Inferior parietal cortex (tissue), 1 donor: ENCODE data around the gene MVB12B.

Source experiments
- DNase-seq: peaks from one replicate; pipeline ENCODE4 v3.0.0-alpha.2; 2016; ENCODE audit errors: extremely low spot score

MVB12B gene

DNA sequence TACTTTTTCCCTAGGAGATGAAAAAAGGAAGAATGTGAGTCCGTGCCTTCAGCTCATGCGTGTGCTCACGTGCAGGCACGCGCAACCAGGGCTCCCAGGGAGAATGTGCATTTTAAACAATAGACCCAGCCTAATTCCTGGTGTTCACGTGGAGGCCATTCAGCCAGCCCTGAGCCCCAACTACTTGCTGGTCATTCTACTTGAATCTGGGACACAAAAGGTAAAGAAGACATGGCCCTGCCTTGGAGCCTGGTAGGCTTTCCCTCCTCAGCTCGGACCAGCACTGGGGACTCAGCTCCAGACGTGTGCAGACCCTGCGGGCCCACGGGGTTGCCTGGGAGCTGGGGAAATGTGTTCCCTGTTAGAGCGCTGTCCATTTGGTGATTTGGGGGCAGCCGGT is 125.5 kb downstream of the MVB12B start:
- no peak for DNase-seq

- DNase-seq, result no peak
Measured at GRCh38 chr9:126453156-126453963, 126.7 kb downstream of the MVB12B start.

DNA sequence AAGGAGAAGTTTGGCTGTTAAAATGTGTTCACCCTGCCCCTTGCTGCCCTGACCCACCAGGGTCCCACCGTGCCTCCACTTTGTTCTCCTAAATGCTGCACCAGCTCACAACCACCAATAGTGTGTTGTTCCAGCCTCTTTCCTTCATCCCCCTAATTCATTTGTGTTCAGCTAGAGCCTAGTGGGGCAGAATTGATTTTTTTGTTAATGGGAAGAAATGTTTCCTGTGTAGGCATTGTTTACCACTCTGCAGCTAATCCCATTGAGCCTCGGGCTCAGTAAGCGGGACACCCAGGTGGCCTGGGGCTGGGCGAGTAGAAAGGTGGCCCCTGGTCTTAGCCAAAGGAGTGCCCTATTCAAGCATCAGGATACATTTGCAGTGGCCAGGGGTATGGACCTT is 127.6 kb downstream of the MVB12B start:
- DNase-seq, result no peak

DNA sequence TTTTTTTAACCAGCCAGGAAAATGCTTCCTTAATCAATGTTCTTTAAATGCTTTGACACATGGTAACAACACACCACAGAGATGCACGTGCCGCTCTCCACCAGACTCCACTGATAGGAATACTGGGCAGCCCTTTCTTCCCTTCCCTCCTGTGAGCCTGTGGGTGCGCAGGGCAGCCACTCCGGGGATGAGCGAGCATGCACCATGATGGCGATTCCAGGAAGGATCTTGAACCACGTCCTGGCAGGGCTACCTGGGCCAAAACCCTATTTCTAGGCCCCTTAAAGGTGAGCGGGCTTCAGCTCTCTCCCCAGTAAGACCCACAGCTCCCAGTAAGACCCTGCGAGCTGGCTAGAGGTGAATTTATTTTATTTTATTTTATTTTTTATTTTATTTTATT is 128.2 kb downstream of the MVB12B start:
- no peak for DNase-seq

DNA sequence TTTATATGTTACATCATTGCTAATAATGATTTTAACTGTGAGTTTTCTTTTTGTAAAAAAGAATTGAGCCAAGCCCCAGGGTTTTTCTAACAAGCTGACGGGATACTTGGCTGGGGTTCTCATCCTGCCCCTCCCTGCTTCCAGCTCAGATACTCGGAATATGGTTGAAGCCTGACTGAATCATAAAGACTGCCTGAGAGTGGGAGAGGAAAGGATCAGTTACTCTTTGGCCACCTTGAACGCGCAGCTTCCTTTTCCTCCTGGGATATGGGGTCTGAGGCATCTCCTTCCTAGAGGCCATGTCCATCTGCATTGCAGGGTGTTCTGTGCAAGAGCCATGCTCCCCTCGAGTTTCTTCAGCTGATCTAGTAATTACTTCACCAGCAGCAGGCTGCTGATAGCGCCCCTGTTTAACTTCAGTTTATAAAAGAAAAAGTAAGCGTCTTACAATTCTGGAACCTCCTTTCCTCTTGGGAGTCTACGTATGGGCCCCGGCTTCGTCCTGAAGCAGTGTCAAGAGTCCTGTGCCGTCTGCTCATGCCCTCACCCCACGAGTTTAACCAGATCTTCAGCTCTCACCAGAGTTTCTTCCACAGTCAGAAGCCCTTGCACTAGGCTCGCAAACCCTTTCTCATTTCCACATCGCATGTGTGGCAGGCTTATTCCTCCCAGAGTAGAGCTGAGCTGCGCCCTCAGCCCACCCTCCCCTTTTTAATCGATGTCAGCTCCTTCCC is 130.0 kb downstream of the MVB12B start:
- no peak for DNase-seq

GRCh38 chr9:126457175-126457547 is 130.5 kb downstream of the MVB12B start:
- no peak for DNase-seq

- DNase-seq, result no peak
Measured at GRCh38 chr9:126457890-126458289, 131.3 kb downstream of the MVB12B start.

GRCh38 chr9:126459126-126459525 is 132.5 kb downstream of the MVB12B start:
- peak; percentile 23 for DNase-seq

DNA sequence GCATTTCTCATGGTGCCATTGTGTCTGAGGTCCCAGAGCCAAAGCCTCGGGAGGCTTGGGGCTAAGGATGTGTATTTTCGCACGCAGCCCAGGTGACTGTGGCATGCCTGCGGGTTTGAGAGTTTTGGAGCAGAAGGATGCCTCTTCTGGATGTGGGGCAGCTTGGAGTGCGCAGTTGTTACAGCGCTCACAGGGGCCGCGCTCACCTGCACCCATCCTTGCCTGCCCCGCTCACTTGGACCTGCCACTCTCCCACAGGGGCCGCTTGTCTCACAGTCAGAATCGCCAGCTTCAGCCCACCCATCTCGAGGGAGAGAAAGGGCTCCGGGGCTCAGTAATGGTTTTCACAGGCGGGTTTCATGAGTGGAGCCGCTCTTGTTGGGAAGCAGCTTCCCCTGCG is 132.9 kb downstream of the MVB12B start:
- DNase-seq, result no peak

DNA sequence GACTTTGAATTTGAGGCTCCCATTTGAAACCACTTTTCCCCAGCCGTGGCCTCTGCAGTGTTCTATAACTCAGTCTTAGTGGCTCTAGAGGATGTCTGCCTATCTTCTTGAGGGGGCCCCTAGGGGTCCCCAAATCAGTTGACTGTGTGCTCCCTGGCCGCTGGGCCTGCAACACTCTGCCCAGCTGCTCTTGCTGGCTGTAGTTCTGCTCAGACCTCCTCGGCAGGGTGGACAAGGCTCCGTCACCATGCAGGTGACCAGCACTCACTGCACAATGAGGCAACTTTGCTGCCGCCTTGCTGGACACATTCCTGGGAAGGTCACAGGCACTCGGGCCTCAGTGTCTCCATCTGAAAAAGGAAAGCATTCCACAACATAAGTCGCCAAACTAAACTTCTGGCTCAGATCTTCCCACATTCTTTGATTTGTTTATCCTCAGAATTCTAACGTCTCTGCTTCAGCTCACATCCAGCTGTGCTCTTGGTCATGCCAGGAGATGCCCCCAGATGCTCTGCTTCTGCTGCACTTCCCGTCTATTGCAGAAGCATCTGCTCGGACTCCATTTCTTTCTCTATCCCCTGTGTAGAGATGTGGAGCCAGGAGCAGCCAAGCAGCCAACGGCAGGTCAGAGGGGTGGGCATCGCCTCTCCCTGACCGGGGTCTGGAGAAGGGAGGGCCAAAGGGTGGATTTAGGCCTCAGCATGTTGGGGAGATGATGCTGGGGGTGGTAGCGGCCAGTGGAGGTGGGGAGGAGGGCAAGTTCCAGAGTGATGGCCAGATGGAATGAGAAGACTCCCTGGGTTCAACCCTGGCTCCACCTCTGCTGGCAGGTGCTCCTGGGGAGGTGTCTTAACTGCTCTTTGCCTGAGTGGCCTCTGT is 133.6 kb downstream of the MVB12B start:
- DNase-seq, result no peak

- no peak for DNase-seq
Measured at GRCh38 chr9:126461029-126461428, 134.4 kb downstream of the MVB12B start.

GRCh38 chr9:126461608-126462007 is 135.0 kb downstream of the MVB12B start:
- no peak for DNase-seq

GRCh38 chr9:126462617-126463016 is 136.0 kb downstream of the MVB12B start:
- no peak for DNase-seq

DNA sequence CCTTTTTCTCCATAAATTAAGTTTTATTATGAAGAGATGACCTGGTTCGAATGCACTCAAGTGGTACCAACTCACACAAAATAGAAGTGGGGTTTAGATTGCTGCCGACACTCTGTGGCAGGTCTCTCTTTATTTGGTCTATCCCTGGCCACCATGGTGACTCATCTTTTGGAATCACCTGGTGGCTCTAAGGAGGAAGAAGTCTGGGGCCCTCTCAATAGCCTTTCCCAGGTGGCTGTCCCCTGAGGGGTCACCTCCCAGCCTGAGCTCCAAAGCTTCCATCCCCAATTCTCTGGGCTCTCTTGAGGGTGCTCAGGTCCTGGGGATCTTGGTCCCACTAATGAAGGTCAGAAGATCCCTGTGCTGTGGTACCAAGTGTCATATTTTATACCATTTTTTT is 136.8 kb downstream of the MVB12B start:
- no peak for DNase-seq

DNA sequence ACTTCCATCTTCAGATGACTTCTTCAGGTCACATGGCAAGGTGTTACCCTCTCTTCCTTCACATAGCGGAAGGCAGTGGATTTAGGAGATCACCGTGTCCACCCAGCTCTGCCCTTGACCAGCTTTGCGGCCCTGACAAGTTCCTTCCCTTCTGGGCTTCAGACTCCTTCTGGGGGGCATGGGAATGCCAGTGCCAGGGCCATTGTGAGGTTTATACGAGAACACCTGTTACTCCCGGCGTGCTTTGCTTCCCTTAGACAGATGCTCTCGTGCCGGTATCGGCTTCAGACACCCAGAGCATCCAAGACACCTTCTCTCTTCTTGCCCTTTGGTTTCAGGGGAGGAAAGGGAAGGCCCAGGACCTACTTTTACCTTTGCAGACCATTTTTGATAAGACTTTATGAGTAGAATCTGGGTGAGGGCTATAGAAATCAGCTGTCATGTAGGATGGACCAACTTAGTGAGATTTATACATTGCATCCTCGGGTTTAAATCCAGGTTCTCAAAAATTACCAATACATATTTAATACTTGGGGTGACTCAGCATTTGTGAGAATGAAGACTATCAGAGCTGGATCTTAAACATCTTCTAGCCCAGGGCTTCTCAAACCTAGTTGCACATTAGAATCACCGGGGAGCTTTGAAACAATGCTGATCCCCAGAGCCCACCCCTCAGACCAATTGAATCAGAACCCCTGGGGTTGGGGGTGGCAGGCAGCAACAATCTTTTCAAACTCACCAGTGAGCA is 138.2 kb downstream of the MVB12B start:
- no peak for DNase-seq

DNA sequence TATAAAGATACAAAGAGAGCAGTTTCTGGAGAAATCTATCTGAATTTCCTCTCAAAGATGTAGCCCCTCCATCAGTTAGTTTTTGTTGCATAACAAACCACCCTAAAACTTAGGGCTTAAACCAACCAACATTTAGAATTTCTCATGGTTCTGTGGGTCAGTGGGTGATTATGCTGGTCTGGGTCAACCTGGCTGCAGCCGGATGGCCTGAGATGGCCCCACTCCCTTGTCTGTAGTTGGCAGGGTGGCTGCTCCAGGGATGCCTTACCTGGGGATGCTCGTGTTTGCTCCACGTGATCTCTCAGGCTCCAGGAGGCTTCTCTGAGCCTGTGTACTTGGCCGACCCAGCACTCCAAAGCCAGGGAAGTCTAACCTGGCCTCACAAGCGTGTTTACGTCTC is 139.3 kb downstream of the MVB12B start:
- no peak for DNase-seq

- no peak for DNase-seq
Measured at GRCh38 chr9:126468141-126468825, 141.7 kb downstream of the MVB12B start.

- no peak for DNase-seq
Measured at GRCh38 chr9:126470241-126470993, 143.8 kb downstream of the MVB12B start.

DNA sequence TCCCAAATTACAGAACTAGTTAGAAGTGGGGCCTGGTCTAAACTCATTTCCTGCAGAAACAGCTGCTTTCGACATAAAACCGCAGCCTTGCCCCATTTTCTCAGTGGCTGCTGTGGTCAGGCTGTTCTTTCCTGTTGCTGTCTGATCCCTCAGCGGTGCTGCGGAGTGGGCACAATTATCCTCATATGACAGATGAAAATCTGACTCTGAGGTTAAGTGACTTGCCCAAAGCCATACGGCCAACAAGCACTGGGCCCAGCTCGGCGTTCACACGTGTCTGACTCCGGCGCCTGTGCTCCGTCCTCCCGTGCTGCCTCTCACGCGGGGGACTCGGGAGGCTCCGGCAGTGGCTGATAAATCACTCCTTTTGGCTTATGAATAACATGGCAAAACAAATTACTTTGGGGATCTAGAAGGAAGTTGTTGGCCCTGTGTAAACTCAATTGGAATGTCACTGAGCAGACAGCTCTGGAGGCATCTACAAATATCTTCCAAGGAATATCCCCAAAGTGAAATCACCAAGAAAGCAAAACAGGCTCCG is 144.5 kb downstream of the MVB12B start:
- DNase-seq, result no peak
